HG03060 (cell line): ENCODE results near the gene TFDP1.
"Not testable (repeated sequence)": the region's sequence is repeated elsewhere in the genome, so short reads cannot be mapped to it uniquely, and the experiment has no call there.

ENCODE experiments used
- ATAC-seq: cut with Tn5 transposase; IDR thresholded peaks from one replicate; pipeline ENCODE4 v1.9.1; 2021; ENCODE audit warnings: low read depth, moderate number of reproducible peaks; ENCODE audit not compliant: unreplicated experiment

Gene TFDP1

DNA sequence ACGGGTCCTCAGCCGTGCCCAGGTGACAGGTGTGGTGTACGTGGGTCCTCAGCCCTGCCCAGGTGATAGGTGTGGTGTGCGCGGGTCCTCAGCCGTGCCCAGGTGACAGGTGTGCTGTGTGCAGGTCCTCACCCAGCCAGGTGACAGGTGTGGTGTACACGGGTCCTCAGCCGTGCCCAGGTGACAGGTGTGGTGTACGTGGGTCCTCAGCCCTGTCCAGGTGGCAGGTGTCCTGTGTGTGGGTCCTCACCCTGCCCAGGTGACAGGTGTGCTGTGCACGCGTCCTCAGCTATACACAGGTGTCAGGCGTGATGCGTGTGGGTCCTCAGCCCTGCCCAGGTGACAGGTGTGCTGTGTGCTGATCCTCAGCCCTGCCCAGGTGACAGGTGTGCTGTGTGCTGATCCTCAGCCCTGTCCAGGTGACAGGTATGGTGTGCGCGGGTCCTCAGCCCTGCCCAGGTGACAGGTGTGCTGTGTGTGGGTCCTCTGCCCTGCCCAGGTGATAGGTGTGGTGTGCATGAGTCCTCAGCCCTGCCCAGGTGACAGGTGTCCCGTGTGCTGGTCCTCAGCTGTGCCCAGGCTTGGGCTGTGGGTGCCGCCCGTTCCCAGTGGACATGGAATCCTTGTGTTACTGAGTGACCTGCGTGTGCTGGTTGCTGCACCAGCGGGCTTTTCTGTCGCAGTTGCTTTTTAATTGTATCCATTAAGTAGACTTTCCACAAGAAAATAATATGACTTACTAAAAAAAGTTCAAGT, 9.7 kb downstream of the TFDP1 start:
- ATAC-seq: not testable (repeated sequence)

DNA sequence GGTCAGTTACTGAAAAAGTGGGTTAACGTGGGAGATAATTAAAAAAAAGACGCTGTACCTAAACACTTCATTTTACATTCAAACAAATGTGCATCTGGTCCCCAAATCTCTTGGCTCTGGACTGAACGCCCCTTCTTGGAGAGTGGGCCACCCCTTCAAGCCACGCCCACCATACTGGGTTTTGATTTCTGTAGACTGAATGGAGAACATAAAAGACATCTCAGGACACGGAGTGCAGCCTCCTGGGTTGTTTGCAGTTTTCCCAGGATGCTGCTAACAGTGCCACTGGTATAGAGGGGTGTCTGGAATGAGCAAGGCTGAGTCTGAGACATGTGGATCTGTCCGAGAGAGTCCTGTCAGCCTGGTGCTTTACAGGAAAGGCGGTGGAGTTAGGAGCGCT, 10.6 kb downstream of the TFDP1 start:
- no peak for ATAC-seq

DNA sequence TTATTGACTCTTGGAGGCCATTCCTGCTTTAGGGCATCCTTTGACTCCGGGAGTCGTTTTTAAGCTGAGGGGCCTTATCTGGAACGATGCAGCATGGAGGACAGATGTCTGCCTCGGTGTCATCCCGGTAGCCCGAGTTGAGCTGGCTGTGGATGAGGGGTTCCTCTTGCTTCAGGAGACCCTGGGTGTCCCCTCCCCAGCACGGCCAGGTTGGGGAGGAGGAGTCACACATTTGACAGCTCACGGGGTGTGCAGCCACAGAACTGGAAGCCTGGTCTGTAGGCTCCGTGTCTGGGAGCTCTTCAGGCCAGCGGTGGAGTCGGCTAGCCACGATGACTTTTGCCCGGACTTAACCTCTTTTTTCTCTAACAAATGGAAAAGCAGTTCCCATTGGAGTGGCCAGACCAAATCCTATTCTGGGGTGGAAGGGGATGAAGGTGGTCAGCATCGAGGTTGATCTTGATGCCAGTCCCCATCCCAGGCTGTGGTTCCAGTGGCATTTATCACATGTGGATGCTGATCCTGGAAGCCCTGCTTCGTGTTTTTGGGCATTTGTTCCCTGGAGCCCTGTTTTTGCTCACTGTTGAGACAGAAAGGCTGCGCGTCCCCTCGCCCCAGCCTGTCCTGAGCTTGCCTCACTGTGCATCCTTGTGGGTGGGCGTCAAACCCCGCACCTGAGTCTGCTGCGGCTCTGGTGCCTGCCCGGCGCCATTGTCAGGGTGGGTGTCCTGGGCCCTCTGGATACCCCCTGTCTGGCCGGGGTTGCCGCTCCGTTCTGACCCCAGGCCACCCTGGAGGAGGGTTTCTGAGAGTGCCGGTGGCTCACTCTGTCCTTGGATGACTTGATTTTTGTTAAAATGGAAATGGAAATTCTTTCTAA, 12.0 kb downstream of the TFDP1 start:
- ATAC-seq: no peak

DNA sequence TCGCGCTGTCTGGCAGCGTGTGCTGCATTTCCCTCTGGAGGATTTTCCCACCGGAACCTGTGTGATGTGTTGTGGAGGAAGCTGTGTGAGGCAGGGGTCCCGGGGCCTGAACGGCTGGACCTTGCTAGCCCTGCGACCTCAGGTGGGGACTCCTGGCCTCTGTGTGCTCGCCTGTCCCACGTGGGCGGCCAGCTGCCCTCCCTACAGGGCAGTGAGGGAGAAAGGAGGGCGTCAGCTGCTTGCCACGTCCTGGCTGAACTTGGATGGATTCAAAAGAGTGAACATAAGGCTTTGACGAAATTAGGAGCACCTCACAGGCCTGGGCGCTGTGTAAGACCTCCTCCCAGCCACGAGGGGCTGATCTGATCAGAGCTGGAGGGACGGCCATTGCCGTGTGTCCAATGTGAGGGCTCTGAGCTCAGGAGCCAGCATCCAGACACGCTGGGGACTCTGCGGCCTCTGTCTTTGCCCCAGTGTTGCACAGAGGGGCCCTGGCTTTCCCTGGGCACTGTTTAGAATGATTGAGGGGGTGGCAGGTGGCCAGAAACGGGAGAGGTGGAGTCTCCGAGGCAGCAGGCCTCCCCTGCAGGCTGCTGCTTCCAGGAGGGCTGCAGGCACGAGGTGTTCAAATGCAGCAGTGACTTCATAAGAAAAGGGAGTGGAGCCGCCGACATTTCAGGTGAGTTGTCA, 13.0 kb downstream of the TFDP1 start:
- no peak for ATAC-seq

DNA sequence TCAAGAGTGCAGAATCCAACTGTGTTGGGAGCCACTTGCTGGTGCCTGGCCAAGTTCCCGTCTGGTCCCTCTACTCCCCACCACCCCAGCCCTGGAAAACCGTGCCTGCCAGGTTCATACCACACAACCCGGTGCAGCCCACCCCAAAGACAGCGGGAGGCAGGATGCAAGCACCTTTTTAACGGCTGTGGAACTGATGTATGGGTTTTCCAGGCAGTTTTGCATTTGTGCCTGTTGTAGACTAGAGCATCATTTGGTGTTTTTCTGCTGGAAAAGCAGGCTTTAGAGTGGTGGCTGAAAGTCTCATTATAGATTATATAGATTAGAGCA, 13.5 kb downstream of the TFDP1 start:
- no peak for ATAC-seq

DNA sequence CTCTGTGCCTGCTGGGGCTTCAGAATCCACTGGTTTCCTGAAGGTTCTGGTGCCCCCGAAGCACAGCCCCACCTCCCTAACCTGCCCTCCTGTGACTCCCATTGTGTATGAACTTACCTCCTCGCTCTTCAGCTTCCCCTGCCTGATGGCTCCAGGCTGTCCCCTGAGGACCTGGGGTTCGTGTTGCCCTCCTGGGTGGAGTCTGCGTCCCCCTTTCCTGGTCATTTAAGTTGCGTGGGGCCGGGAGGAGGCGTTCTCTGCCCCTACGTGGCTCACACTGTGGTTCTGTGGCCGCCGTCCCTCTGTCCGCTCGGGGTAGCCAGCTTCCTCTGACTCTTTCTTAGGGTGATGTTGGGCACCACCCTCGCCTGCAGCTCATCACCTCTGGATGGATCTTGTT, 13.9 kb downstream of the TFDP1 start:
- ATAC-seq: no peak

DNA sequence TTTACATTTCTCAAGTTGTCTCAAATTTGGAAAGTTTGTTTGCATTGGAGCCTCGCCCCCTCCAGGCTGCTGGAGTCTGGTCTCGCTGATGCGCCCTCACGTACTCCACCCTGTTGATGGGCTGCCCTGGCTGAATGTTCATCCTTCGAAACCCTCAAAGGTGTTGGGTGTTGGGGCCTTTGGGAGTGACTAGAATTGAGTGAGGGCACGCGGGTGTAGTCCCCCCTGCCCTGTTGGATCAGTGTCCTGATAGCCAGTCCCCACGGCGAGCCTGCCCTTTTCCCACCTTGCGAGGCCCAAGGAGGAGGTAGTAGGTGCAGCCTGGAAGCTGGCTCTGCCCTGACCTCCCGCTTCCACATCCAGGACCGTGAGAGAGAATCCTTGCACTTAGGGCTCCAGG, 14.8 kb downstream of the TFDP1 start:
- no peak for ATAC-seq

DNA sequence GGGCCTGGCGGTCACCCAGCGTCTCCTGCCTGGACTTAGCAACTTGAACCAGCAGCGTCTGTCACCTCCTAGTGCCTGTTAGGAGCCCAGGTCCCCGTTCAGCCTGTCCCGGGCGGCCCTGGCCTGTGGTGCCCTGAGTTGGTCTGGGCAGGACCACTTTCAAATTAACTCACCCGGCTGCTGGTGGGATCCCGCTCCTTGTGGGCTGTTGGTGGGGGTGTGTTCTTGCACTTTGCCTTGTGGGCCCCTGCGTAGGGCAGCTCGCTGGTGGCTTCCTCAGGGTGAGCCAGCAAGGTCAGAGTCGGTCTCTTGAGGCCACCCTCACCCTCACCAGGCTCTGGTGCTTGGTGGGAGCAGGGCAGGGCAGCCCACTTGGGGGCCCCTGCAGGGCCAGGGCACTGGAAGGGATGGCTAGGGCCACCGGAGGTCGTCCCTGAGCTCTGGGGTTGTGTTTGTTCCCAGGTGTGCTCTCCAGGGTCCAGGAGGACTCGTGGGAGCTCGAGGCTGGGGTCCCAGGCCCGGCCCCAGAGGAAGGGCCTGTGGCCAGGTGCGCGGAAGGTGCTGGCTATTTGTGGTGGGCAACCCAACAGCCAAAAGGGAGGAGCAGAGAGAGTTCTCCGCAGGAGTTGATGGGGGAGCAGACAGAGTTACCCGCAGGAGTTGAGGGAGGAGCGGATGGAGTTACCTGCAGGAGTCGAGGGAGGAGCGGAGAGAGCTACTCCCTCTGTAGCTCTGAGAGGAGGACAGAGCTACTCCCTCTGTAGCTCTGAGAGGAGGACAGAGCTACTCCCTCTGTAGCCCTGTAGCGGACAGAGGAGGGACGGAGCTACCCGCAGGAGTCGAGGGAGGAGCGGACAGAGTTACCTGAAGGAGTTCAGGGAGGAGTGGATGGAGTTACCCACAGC, 16.9 kb downstream of the TFDP1 start:
- no peak for ATAC-seq

DNA sequence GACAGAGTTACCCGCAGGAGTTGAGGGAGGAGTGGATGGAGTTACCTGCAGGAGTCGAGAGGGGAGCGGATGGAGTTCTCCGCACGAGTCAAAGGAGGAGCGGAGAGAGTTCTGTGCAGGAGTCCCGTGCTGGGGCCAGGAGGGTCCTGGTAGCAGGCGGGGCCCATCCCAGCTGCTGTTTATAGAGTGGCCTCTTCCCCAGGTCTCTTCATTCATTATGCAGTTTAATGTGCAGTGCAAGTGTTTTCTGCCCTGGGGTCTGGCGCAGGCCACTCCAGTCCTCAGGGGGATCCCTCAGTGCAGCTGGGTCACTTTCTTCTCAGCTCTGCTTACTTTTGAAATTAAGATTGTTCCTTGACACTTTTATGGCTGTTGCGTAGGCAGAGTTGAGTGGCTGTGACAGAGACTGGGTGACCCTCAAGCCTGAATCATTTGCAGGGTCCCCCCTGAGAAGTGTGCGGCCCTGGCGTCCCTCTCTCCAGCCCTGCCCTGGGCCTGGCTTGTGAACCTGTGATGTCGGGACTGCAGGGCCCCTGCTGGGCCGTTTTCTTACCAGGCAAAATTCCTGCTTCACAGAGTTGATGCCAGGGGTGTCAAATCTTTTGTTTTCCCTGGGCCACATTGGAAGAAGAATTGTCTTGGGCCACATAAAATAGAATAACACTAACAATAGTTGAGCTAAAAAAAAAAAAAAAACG, 17.9 kb downstream of the TFDP1 start:
- no peak for ATAC-seq

DNA sequence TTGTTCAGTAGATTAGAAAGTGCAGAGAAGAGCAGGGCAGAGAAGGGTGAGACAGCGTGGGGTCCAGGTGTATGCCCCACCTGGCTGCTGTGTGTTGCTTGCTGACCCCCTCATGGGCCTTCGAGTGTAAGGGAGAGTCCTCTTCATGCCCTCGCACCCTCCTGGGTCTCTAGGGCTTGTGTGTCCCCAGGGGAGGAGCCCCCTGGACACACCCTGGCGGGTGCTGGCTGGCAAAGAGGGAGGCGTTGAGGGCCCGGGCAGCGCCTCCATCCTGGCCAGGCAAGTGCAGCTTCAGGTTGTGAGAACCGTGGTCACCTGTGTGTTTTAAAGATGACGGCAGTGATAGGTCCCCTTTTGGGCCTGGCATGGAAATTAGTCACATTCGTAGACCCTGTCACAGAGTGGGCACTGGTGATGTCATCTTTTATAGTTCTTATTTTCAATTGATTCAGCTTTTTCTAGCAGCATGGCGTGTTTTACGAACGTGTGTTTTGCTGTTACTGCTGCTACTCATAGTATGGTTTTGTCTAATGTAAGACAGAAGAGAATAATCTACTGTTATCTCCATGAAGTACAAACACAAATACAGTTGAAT, 18.7 kb downstream of the TFDP1 start:
- no peak for ATAC-seq

DNA sequence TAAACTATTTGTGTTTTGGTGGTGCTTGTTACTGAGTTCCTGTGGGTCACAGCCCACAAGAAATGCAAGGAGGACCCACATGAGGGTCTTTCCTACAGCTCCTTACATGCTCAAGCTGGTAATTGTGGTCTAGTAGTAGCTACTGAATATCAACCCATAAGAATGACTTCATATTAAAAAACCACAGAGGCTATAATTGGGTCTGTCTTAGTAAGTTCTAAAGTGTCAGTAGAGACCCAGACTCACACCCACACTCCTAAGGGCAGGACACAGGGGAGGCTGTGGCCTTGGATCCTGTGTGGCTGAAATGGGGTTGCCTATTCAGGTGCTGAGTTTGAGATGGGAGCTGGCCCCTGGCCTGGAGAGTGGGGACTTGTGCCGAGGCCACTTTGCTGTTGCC, 19.6 kb downstream of the TFDP1 start:
- no peak for ATAC-seq

DNA sequence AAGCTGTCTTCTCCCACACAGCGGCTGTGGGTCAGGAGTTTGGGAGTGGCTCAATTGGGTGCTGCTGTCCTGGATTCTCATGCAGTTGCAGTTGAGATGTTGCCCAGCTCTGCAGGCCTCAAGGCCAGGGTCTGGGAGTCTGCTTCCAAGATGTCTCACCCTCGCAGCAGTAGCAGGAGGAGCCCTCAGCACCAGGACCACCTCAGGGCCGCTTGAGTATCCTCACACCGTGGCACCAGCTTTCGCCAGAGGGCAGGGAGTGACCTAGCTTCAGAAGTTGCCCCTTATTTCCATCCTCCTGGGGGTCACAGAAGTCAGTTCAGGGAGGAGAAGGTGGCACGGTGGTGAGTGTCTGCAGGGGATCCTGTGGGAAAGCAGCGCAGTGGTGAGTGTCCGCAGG, 20.9 kb downstream of the TFDP1 start:
- no peak for ATAC-seq

DNA sequence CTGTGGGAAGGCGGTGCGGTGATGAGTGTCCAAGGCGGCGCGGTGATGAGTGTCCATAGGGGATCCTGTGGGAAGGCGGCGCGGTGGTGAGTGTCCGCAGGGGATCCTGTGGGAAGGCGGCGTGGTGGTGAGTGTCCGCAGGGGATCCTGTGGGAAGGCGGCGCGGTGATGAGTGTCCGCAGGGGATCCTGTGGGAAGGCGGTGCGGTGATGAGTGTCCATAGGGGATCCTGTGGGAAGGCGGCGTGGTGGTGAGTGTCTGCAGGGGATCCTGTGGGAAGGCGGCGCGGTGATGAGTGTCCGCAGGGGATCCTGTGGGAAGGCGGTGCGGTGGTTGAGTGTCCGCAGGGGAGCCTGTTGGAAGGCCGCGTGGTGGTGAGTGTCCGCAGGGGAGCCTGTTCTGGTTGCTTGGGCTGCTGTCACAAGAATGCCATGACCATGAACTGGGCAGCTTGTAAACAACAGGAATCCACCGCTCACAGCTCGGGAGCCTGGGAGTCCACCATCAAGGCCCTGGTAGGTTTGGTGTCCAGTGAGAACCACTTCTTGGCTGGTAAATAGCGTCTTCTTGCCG, 21.4 kb downstream of the TFDP1 start:
- ATAC-seq: no peak

DNA sequence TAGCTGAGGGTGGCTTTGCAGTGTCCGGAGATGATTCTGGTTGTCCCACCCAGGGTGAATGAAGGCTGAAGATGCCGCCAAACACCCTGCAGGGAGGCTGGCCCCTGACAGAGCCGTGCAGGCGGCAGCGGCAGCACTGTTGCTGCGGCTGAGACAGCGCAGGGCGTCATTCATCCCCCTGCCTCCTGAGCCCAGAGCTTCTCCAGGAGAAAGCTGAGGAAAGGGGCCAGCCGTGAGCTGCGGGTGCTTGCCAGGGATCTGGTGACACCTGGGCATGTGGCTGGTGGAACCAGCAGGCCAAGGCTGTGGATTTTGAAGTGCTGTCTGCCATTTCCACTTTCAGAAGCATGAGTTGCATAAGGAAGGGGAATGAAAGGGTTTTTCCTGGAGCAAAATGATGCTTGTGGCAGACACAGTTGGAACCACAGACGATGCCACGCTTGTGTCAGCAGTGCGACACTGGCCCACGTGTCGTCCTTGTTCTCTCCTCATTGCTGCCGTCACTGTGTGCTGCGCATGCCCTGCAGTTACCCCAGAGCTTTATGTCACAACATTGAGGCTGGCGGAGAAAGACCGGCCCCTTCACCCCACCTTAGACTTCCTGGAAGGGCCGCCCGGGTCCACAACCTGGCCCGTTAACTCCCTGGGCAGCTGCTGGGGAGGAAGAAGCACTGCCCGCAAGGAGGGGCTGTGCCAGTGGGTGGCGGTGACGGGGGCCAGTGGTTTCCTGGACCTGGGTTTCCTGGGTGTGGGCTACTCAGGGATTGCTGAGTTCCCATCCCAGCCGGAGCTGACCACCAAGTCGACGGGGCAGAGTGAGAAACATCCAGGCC, 22.7 kb downstream of the TFDP1 start:
- ATAC-seq: no peak

DNA sequence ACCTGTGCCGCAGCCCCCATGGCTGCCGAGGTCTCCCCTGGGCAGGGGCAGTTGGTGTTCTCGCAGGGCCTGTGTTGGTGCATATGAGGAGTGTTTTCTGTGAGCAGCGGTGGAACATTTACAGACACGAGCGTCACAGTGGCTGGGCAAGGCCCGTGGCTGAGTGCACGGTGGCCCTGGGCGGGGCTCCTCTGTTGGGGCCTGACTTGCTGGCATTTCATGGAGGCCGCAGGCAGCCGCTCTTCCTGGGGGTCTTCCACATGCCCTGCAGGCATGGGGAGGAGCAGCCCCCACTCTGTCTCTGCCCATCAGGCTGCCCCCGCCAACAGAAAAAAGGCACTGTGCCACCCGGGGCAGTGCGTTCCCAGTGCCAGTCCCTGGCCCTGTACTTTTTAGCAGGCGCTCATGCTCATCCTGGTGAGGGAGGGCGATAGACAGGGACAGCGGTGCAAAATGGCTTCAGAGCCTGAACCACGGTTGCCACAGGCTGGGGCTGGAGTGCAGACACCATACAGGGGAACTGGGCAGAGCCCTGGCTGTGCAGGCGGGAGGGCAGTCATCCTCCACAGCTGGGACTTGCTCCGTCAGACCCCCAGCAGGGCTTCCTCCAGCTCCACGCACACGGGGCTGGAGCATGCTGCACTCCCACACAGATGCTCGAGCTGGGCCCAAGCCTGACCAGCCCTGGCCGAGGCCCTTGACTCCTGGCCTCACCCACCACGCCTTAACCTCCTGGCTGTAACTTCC, 23.5 kb downstream of the TFDP1 start:
- ATAC-seq: no peak

DNA sequence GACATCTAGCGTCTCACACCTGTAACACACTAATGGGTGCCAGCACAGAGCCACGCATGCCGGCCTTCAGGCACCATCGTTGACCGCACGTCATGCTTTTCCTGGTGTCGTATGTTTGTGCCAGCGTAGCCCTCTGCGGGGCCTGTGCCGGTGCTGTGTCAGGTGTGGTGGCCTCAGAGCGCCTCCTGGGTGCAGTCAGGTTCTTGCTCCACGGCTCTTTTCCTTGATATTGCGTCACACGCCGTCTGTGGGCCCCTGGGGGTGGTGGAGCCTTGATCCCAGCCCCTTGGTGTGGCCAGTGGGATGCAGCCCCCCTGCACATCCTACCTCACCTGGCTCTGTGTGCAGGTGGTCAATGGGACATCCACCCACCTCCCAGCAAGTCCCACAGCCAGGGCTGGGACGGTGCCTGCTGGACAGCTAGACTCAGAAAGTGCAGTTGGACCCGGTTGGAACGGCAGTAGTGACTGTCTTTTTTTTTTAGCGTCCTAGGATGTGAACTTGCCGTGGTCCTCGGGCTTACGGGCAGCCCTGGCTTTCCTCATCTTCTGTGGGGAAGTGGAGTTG, 24.5 kb downstream of the TFDP1 start:
- no peak for ATAC-seq

DNA sequence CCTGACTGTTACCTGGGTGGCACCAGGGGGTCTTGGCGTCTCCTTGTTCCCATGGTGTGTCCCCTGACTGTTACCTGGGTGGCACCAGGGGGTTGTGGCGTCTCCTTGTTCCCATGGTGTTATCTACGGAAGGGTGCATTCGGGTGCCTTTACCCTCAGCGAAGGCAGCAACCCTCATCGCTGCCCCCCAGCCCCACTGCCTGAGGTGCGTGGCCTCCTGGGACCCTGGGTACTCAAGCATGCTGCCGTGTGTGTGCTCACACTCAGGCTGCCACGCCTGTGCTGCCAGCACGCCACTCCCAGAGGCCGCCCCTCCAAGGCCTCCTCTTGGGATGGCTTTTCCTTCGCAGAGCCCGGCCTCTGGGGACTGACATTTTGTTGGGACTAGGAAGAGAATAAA, 25.1 kb downstream of the TFDP1 start:
- ATAC-seq: no peak
